NB4 (cell line): ENCODE data around the gene ARL4D.
A peak's percentile ranks its signal among the peaks of the same experiment; 100 is the strongest.

Source experiments
- DNase-seq: peaks from one replicate; pipeline ENCODE4 v3.0.0; 2010; ENCODE audit warnings: low read depth
- H3K4me3 ChIP-seq: one replicate; pipeline ENCODE4 v1.5.1; 2011; ENCODE audit warnings: mild to moderate bottlenecking, low read depth, low read length, moderate library complexity
- CTCF ChIP-seq: IDR thresholded peaks from one replicate; pipeline ENCODE4 v1.5.1; 2012; ENCODE audit warnings: low read depth, low read length
- MAX ChIP-seq: IDR thresholded peaks from 2 replicates; pipeline ENCODE4 v1.6.1; 2011; ENCODE audit warnings: low read depth, low read length
- MYC ChIP-seq: IDR thresholded peaks from 2 replicates; pipeline ENCODE4 v1.6.1; 2011; ENCODE audit warnings: low read depth, low read length
- POLR2A ChIP-seq: IDR thresholded peaks from 2 replicates; pipeline ENCODE4 v1.6.1; 2011; ENCODE audit warnings: mild to moderate bottlenecking; ENCODE audit not compliant: insufficient read length; ENCODE audit errors: extremely low read depth

The ARL4D gene

GRCh38 chr17:43383372-43383771 is 15.4 kb upstream of the ARL4D start:
- no peak for TF ChIP-seq CTCF
- no peak for TF ChIP-seq POLR2A
- no peak for TF ChIP-seq MAX
- TF ChIP-seq MYC: no peak
- no peak overlapping the region for H3K4me3 ChIP-seq
- no peak for DNase-seq

GRCh38 chr17:43383826-43384475 is 14.8 kb upstream of the ARL4D start:
- no peak for DNase-seq
- H3K4me3 ChIP-seq: no peak overlapping the region
- TF ChIP-seq POLR2A (no peak), MYC (no peak), CTCF (no peak), MAX (no peak)

- no peak overlapping the region for H3K4me3 ChIP-seq
- no peak for DNase-seq
- TF ChIP-seq POLR2A (no peak), MAX (no peak)
Measured at GRCh38 chr17:43384476-43384862, 14.3 kb upstream of the ARL4D start.

GRCh38 chr17:43385046-43385831 is 13.6 kb upstream of the ARL4D start:
- no peak for DNase-seq
- no peak overlapping the region for H3K4me3 ChIP-seq

GRCh38 chr17:43388359-43389045 is 10.3 kb upstream of the ARL4D start:
- TF ChIP-seq CTCF (no peak), POLR2A (peak; percentile 44), MAX (0 out of 2 replicates have a peak, but pooled peaks have one; percentile 14), MYC (no peak)
- peak; percentile 94 for DNase-seq
- peak overlapping the region; percentile 77 for H3K4me3 ChIP-seq

More at GRCh38 chr17:43385046-43385831, 13.6 kb upstream of the ARL4D start:
- TF ChIP-seq POLR2A: no peak
- TF ChIP-seq MAX: no peak
- no peak for TF ChIP-seq MYC

- peak; percentile 87 for DNase-seq
- H3K4me3 ChIP-seq: peak overlapping the region; percentile 77
- peak; percentile 33; the same call in 1 of the 2 replicates for TF ChIP-seq MAX
- peak; percentile 53; the same call in 1 of the 2 replicates for TF ChIP-seq MYC
- TF ChIP-seq CTCF: peak; percentile 81
- TF ChIP-seq POLR2A: peak; percentile 65
Measured at GRCh38 chr17:43389046-43389947, 9.5 kb upstream of the ARL4D start.
